ENCODE results near the gene SPAG9. TPM values are rescaled to one million over a fixed set of nuclear protein-coding genes. Genes with fewer than 3 reads are reported as not detected.

The SPAG9 gene
- total and polyA plus RNA-seq, 2 experiments from 2014 or later, result 13.7 to 45.0 TPM

- no peak overlapping the region for H3K4me2 ChIP-seq
- H2AFZ ChIP-seq, result no peak overlapping the region
- Mint-ChIP-seq H3K36me3 (ENCODE audit: low read depth) (peaks cover 2% of the 10 kb centered on the region; the same call in 1 of the 3 replicates), H3K27me3 (ENCODE audit: insufficient read depth, low read depth, poor library complexity) (no peaks in the 10 kb centered on the region), H3K9me3 (no peaks in the 10 kb centered on the region), H3K27ac (no peak overlapping the region), H3K4me1 (peaks cover 4% of the 10 kb centered on the region; the same call in 2 of the 3 replicates), H3K4me3 (no peak overlapping the region)
- no peak overlapping the region for H3K27ac ChIP-seq (ENCODE audit: low read depth)
- no peaks in the 10 kb centered on the region for H3K9me2 ChIP-seq (ENCODE audit: insufficient read depth)
- no peaks in the 10 kb centered on the region for H3K79me2 ChIP-seq (replicated peaks; ENCODE audit: insufficient read depth)
- H3K4me1 ChIP-seq (ENCODE audit: insufficient read depth), result peaks cover 3% of the 10 kb centered on the region; the same call in 1 of the 2 replicates
- no peaks in the 10 kb centered on the region for H4K20me1 ChIP-seq (replicated peaks; ENCODE audit: insufficient read depth)
- H3K27me3 ChIP-seq (ENCODE audit: insufficient read depth), result no peaks in the 10 kb centered on the region
- peaks cover under 1% of the 10 kb centered on the region; the same call in 1 of the 2 replicates for H3K36me3 ChIP-seq (ENCODE audit: insufficient read depth)
- H3K4me3 ChIP-seq, result no peak overlapping the region
- peak; percentile 12; the same call in 2 of the 3 replicates for ATAC-seq
- DNase-seq (ENCODE audit: low spot score), result no peak
- no peak for TF ChIP-seq NANOG (IDR thresholded peaks at IDR 0.05; ENCODE audit: borderline replicate concordance)
- no peak for TF ChIP-seq STAT1 (IDR thresholded peaks at IDR 0.05; ENCODE audit: unreplicated experiment)
- no peak for TF ChIP-seq CTCF (conservative IDR thresholded peaks at IDR 0.05; ENCODE audit: low read depth in 2 of 2)
- no peak for TF ChIP-seq ZNF114 (CRISPR knock-in tag; IDR thresholded peaks at IDR 0.05)
- no peak for TF ChIP-seq ZNF331 (CRISPR knock-in tag; IDR thresholded peaks at IDR 0.05; ENCODE audit: low read depth)
- no peak for TF ChIP-seq ETS1 (IDR thresholded peaks at IDR 0.05)
- TF ChIP-seq JUNB (IDR thresholded peaks at IDR 0.05; ENCODE audit: unreplicated experiment), result no peak
- TF ChIP-seq ZNF462 (CRISPR knock-in tag; IDR thresholded peaks at IDR 0.05), result no peak
- H3F3A ChIP-seq (replicated peaks; ENCODE audit: low read depth), result no peaks in the 10 kb centered on the region
These were observed 159.1 kb downstream of the SPAG9 start for GRCh38 chr17:50961282-50962220.
